Loucy (cell line): Measurements from ENCODE around the gene MYCBP.

Experiments
- EZH2phosphoT487 ChIP-seq: fragments of 200-600 bp; IDR thresholded peaks from 2 replicates; pipeline ENCODE4 v1.6.1; 2018; ENCODE audit warnings: antibody characterized with exemption, mild to moderate bottlenecking, moderate library complexity, borderline replicate concordance
- TF ChIP-seq, protein P1 (sequence below): fragments of 200-600 bp; sonication (generic); conservative IDR thresholded peaks from 2 replicates; pipeline ENCODE4 v1.5.1; 2014; ENCODE audit warnings: mild to moderate bottlenecking, antibody characterized with exemption, low read length

GRCh38 chr1:38848071-38848470 is 25.1 kb downstream of the MYCBP start:
- TF ChIP-seq, protein P1, sequence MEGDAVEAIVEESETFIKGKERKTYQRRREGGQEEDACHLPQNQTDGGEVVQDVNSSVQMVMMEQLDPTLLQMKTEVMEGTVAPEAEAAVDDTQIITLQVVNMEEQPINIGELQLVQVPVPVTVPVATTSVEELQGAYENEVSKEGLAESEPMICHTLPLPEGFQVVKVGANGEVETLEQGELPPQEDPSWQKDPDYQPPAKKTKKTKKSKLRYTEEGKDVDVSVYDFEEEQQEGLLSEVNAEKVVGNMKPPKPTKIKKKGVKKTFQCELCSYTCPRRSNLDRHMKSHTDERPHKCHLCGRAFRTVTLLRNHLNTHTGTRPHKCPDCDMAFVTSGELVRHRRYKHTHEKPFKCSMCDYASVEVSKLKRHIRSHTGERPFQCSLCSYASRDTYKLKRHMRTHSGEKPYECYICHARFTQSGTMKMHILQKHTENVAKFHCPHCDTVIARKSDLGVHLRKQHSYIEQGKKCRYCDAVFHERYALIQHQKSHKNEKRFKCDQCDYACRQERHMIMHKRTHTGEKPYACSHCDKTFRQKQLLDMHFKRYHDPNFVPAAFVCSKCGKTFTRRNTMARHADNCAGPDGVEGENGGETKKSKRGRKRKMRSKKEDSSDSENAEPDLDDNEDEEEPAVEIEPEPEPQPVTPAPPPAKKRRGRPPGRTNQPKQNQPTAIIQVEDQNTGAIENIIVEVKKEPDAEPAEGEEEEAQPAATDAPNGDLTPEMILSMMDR, result no peak
- no peak for TF ChIP-seq EZH2phosphoT487
